OCI-LY3 (cell line): ENCODE data around the gene FTH1.

ENCODE experiments used
- EZH2phosphoT487 ChIP-seq: fragments of 200-600 bp; shearing (Covaris generic); IDR thresholded peaks from 2 replicates; pipeline ENCODE4 v1.6.1; 2018; ENCODE audit warnings: antibody characterized with exemption, mixed run types, low read depth
- TF ChIP-seq, protein P1 (sequence below): fragments of 200-600, 300-600 bp; sonication (generic); IDR thresholded peaks from 2 replicates; pipeline ENCODE4 v1.5.1; 2014; ENCODE audit warnings: antibody characterized with exemption, low read length, low read depth

DNA sequence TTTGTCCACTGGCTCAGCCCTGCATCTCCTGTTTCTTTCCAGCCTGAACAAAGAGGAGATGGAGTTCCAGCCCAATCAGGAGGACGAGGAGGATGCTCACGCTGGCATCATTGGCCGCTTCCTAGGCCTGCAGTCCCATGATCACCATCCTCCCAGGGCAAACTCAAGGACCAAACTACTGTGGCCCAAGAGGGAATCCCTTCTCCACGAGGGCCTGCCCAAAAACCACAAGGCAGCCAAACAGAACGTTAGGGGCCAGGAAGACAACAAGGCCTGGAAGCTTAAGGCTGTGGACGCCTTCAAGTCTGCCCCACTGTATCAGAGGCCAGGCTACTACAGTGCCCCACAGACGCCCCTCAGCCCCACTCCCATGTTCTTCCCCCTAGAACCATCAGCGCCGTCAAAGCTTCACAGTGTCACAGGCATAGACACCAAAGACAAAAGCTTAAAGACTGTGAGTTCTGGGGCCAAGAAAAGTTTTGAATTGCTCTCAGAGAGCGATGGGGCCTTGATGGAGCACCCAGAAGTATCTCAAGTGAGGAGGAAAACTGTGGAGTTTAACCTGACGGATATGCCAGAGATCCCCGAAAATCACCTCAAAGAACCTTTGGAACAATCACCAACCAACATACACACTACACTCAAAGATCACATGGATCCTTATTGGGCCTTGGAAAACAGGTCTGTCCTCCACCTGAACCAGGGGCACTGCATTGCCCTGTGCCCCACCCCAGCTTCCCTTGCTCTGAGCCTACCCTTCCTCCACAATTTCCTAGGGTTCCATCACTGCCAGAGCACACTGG is 5.0 kb downstream of the FTH1 start:
- TF ChIP-seq, protein P1, sequence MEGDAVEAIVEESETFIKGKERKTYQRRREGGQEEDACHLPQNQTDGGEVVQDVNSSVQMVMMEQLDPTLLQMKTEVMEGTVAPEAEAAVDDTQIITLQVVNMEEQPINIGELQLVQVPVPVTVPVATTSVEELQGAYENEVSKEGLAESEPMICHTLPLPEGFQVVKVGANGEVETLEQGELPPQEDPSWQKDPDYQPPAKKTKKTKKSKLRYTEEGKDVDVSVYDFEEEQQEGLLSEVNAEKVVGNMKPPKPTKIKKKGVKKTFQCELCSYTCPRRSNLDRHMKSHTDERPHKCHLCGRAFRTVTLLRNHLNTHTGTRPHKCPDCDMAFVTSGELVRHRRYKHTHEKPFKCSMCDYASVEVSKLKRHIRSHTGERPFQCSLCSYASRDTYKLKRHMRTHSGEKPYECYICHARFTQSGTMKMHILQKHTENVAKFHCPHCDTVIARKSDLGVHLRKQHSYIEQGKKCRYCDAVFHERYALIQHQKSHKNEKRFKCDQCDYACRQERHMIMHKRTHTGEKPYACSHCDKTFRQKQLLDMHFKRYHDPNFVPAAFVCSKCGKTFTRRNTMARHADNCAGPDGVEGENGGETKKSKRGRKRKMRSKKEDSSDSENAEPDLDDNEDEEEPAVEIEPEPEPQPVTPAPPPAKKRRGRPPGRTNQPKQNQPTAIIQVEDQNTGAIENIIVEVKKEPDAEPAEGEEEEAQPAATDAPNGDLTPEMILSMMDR: no peak
- TF ChIP-seq EZH2phosphoT487: no peak
